ENCODE data around the gene CDCA7L.
"Not testable (repeated sequence)": the region's sequence is repeated elsewhere in the genome, so short reads cannot be mapped to it uniquely, and the experiment has no call there.

CDCA7L gene

GRCh38 chr7:21910253-21910652 lies 35.4 kb downstream of the CDCA7L start:
- no peak for DNase-seq

- DNase-seq = no peak
Observed at GRCh38 chr7:21908746-21909145, 37.0 kb downstream of the CDCA7L start.

- no peak for DNase-seq
Observed at GRCh38 chr7:21903020-21903786, 42.5 kb downstream of the CDCA7L start.

- DNase-seq = no peak
Observed at GRCh38 chr7:21902240-21902639, 43.5 kb downstream of the CDCA7L start.

GRCh38 chr7:21898265-21898930 lies 47.3 kb downstream of the CDCA7L start:
- peak in 1 of 14 donors; percentile 5 for DNase-seq

- no peak for DNase-seq
Observed at GRCh38 chr7:21893401-21893800, 52.3 kb downstream of the CDCA7L start.

GRCh38 chr7:21891291-21891690 lies 54.4 kb downstream of the CDCA7L start:
- no peak for DNase-seq

GRCh38 chr7:21887779-21888178 lies 57.9 kb downstream of the CDCA7L start:
- no peak for DNase-seq

GRCh38 chr7:21887353-21887752 lies 58.3 kb downstream of the CDCA7L start:
- no peak for DNase-seq

- peak in 1 of 14 donors; percentile 12 for DNase-seq
Observed at GRCh38 chr7:21886396-21886795, 59.3 kb downstream of the CDCA7L start.

GRCh38 chr7:21884496-21884895 lies 61.2 kb downstream of the CDCA7L start:
- no peak for DNase-seq

GRCh38 chr7:21883501-21883900 lies 62.2 kb downstream of the CDCA7L start:
- not testable (repeated sequence) for DNase-seq

GRCh38 chr7:21883069-21883468 lies 62.6 kb downstream of the CDCA7L start:
- DNase-seq = no peak

- DNase-seq = no peak
Observed at GRCh38 chr7:21869785-21870402, 75.8 kb downstream of the CDCA7L start.

GRCh38 chr7:21868576-21868850 lies 77.2 kb downstream of the CDCA7L start:
- DNase-seq = no peak

GRCh38 chr7:21867816-21868575 lies 77.7 kb downstream of the CDCA7L start:
- DNase-seq = no peak

- no peak for DNase-seq
Observed at GRCh38 chr7:21867226-21867625, 78.5 kb downstream of the CDCA7L start.

GRCh38 chr7:21866731-21867130 lies 79.0 kb downstream of the CDCA7L start:
- no peak for DNase-seq

- not testable (repeated sequence) for DNase-seq
Observed at GRCh38 chr7:21865631-21866204, 80.0 kb downstream of the CDCA7L start.

- DNase-seq = no peak
Observed at GRCh38 chr7:21851559-21851967, 94.1 kb downstream of the CDCA7L start.

Data from C1 segment of cervical spinal cord (tissue), 14 donors.